HG03457 (cell line): ENCODE measurements around the gene PQBP1.
A peak's percentile ranks its signal among the peaks of the same experiment; 100 is the strongest.

Experiments used
- ATAC-seq: cut with Tn5 transposase; IDR thresholded peaks from one replicate; pipeline ENCODE4 v1.9.1; 2021; ENCODE audit warnings: moderate number of reproducible peaks; ENCODE audit not compliant: unreplicated experiment

The PQBP1 gene

DNA sequence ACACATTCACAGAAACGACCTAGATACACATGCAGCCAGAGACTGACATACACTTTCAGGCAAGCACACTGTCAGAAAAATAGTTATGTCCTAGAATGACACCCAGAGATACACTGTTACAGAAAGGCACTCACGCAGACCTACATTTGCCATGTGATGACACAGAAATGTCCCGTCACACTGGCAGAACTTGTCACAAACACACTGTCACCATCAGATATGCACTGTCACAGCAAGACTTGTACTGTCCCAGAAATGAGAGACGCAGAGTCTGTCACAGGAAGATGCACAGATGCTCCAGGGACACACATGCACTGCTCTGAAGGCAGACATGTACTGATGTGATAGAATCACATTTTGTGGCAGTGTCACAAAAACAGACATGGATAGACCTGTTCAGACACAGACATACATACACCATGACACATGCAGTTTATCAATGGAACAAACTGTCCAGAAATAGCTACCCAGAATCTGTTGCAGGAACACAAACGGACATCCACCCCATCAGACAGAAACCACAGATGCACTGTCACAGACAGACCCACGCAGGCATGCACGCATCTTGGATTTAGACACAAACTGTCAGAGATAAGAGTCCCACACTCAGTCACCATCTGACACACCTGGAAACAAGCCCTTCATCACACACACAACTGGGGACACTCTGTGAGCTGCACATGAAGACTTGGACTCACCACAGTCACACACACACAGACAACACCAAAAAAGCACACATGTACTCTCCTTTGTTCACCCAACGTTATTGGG, 22.4 kb downstream of the PQBP1 start:
- ATAC-seq = no peak

DNA sequence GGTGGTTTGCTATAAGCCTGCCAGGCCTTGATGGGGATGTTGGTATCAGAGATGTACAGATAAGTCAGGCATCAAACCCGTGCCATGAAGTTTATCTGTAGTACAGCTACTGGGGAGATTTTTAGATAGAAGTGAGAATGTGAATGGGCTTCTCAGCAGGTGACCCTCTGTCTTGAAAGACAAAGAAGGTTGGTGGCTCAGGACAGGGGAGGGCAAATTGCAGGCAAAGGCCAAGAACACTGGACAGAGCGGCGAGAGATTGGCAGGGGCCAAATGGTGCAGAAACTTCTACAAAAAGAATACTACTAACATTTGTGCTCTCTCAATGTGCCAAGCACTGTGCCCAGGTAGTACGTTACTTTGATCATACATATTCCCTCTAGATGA, 23.0 kb downstream of the PQBP1 start:
- no peak for ATAC-seq

- no peak for ATAC-seq
These were observed 26.0 kb downstream of the PQBP1 start for GRCh38 chrX:48923771-48924170.

DNA sequence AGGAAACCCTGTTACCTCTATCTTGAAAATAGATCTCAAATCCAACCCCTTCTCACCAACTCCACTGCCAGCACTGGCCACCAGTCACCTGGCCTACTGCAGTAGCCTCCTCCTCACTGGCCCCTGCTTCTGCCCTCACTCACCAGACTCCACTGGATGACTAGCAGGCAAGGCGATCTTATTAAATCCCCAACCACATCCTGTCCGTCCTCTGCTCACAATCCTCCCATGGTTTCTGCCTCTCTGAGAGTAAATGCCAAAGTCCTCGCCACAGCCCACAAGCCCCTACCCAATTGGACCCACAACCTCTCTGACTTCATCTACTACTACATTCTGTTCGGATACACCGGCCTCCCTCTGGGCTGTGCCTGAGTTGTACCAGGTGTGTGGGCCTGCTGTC, 26.5 kb downstream of the PQBP1 start:
- ATAC-seq = no peak

DNA sequence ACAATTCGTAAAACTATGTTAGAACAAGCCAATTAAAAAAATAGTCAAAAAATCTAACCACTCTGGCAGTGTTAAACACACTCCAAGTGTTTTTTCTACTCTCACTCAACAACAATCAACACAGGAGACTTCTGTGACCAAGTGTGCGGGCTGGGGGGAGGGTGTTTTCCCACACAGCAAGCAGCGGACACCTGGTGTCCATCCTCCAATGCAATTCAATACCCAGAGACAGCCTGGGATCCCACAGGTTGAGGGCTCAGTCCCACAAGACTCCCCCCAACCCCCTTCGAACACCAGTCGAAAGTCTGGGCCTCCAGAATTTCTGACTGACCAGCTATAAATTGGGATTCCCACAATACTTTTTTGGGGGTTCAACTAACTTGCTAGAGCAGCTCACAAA, 29.4 kb downstream of the PQBP1 start:
- no peak for ATAC-seq

DNA sequence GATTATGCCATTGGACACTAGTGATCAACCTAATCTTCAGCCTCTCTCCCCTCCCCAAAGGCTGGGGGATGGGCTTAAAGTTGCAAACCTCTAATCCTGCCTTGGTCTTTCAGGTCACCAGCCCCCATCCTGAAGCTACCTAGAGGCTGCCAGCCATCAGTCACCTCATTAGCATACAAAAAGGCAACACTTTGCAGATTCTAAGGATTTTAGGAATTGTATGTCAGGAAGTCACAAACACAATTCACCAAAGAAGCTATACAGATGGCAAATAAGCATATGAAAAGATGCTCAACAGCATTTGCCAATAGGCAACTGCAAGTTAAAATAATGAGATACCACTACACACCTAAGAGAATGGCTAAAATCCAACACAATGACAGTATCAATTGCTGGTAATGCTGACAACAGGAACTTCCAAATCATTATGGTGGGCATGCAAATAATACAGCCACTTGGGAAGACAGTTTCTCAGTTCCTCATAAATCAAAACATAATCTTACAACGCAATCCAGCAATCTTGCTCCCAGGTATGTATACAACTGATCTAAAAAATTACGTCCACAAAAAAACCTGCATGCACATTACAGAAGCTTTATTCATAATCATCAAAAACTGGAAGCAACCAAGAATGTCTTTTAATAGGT, 30.1 kb downstream of the PQBP1 start:
- ATAC-seq = no peak

DNA sequence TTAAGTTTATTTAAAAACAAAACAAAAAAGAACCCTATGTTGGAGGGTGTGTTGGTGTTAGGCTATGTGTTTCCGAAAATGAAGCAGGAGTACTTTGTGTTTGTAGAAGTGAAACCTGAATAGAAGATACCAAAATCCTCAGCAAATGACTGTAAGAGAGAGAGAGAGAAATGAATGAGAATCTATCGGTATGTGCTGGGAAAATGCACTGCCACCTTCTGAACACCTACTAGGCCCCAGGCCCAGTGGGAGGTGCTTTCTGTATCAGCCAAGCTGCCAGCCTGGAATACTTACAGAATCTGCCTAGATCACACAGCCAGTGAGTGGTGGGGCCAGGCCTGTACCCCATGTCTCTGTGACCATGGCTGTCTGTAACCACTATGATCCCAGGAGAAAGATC, 36.0 kb downstream of the PQBP1 start:
- no peak for ATAC-seq

DNA sequence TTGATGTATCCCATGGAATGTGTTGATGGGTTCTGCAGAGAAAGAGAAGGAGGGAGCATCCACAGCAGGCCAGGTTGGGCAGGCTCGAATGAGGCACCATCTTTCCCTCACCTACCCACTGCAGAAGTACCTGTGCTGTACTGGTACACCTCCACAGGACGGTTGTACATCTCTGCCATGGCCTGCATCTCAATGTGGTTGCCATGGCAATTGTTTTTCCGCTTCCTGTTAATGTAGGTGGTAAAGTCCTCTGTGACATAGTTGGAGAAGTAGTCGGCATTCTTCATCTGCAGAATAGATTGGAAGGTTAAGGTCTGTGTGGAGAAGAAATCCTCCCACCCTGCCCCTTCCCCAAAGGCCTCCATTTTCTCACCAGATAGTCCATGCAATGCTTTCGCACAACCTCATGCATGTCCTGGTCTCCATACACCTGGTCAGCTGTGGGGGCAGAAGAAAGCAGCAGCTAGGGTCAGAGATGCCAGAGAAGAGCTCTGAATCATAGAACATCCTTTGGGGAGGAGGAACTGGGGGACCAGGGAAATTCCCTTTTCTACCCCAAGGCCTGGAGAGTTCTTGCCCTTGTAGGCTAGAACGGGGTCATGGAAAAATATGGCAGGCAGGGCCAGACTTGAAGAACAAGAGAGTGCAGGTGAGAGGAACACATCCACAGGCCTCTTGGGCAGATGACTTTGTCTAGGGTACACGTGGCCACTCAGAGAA, 37.0 kb downstream of the PQBP1 start:
- ATAC-seq = no peak

DNA sequence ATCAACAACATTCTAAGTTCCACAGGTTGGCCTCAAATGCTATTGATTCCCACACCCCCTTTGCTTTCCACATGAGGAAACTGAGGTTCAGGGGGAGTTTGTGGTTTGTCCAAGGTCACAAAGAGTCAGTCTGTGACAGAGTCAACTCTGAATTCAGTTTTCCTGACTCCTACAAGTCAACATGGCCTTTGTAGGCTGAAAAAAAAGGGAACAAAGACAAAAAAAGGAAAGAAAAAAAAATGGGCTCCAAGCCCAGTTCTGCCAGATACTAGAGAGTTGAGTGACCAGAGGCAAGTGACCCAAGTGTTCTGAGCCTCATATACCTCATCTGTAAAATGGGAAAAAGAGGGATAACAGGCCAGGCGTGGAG, 37.6 kb downstream of the PQBP1 start:
- no peak for ATAC-seq

GRCh38 chrX:48936429-48937053, 38.8 kb downstream of the PQBP1 start:
- ATAC-seq = no peak

- ATAC-seq = peak; percentile 46
These were observed 39.6 kb downstream of the PQBP1 start for GRCh38 chrX:48937054-48937907.

DNA sequence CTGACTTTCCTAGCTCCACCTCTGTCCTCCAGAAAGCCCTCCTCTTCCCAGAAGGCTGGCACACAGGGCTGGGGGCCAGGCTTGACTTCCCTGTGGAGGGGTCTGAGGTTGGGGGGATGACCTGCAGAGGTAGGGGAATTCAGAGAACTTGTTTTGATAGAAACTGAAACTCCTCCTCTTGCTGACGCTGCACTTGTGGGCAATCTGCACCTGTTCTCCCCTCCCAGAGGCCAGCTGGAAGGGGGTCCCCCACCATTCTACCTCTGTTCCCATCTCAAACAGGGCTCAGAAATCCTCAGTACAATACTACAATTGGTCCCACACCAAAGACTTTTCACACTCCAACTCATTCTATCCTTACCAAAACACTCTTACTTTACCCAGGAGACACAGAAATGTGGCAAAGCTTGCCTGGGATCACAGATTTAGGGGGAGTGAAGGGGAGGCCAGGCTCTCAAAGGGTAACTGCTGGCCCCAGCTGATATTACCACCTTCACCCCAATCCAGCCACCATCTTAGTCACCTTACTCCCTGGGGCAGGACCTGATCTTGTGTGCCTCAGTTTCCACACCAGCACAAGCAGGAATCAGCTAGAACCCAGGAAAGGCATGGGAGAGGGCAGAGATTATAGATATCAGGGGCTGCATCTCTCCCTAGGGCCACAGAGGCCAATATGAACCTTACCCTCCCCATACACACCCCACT, 41.1 kb downstream of the PQBP1 start:
- no peak for ATAC-seq

- ATAC-seq = no peak
These were observed 41.9 kb downstream of the PQBP1 start for GRCh38 chrX:48939524-48940228.

GRCh38 chrX:48940404-48940955, 42.8 kb downstream of the PQBP1 start:
- no peak for ATAC-seq

DNA sequence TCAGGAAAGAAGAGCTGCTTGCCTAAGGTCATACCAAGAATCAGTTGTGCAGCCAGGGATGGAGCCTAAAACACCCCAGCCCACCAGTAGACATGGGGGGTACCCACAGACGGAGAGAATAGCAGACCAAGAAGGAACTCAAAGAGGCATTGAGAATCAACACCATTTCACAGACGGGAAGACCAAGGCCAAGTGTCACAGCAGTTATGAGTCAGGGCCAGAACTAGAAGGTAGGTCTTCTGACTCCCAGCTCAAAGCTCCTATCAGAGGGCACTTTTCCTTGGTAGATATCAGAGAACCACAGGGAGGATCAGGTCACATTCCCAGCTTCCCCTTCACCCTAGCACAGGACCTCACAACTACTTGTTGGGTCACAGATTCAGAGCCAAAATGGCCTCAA, 45.2 kb downstream of the PQBP1 start:
- ATAC-seq = no peak

- ATAC-seq = no peak
These were observed 48.0 kb downstream of the PQBP1 start for GRCh38 chrX:48945517-48946348.

DNA sequence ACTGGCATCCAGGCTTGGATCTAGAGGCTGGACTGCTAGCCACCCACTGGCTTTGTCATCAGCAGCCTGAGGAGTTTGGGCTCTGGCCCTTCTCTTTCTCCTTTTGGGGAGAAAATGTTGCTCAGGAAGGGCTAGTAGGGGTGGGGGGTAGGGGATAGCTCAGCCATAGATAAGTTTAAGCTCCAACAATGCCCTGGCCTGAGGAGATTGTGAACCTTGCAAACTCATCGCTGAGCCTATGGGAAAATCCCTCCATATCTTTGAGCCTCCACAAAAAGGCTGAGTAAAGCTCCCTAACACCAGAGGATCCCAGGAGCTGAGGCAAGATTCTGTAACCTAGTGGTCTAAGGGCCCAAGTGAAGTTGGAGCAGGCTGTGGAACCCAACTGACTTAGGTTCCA, 50.9 kb downstream of the PQBP1 start:
- ATAC-seq = no peak
